Endothelial cell of umbilical vein (primary cell): ENCODE measurements around the gene MAT1A. TPM values are rescaled to one million over a fixed set of nuclear protein-coding genes. Genes with fewer than 3 reads are reported as not detected.

Source experiments
- BruUV-seq: library from RNA; stranded (reverse); fragments of 400-500 nt; replicated peaks from 2 replicates; lab custom pipeline; 2021; lab: Mats Ljungman, UMichigan
- CTCF ChIA-PET: fragments of 300-600, 350-600 bp; sonication (Branson Sonifier 250); formaldehyde crosslinking; loops from one replicate; lab custom pipeline; 2021; ENCODE audit warnings: antibody characterized with exemption, inconsistent platforms; lab: Charles Lee
- POLR2A ChIA-PET: fragments of 300-600, 350-600 bp; sonication (Branson Sonifier 250); formaldehyde crosslinking; loops from one replicate; lab custom pipeline; 2021; ENCODE audit warnings: antibody characterized with exemption, inconsistent platforms; lab: Charles Lee
- DNase-seq: peaks from one replicate; pipeline ENCODE4 v3.0.0-alpha.2; 2011; ENCODE audit warnings: low read depth, low spot score
- FAIRE-seq: peaks from 2 replicates; lab custom pipeline; 2011; peaks lifted over from hg19 to GRCh38; lab: Jason Lieb, UNC
- H2AFZ ChIP-seq: 2 replicates; pipeline ENCODE4 v1.6.0; 2012; ENCODE audit warnings: low read depth, low read length, control low read depth, inconsistent platforms
- H3K27ac ChIP-seq: 2 replicates; pipeline ENCODE4 v1.5.1; 2011; ENCODE audit warnings: low read depth, mild to moderate bottlenecking, control low read depth, low read length, moderate library complexity; ENCODE audit not compliant: insufficient read depth
- H3K27me3 ChIP-seq, 2 experiments: 2 replicates each; pipeline versions ENCODE4 v1.6.0 to v1.6.1; 2011; ENCODE audit warnings: low read length in 2 of 2, mixed read lengths in 1 of 2; ENCODE audit not compliant: control insufficient read depth in 2 of 2, insufficient read depth in 2 of 2
- H3K36me3 ChIP-seq, 2 experiments: 2 replicates in 1 of 2; 3 replicates in 1 of 2; pipeline ENCODE4 v1.5.1; 2011; ENCODE audit warnings: low read length in 2 of 2, mild to moderate bottlenecking in 1 of 2, moderate library complexity in 1 of 2; ENCODE audit not compliant: control insufficient read depth in 2 of 2, insufficient read depth in 2 of 2; ENCODE audit errors: extremely low read depth in 1 of 2
- H3K4me1 ChIP-seq: 3 replicates; pipeline ENCODE4 v1.5.1; 2011; ENCODE audit warnings: mild to moderate bottlenecking, low read length; ENCODE audit not compliant: control insufficient read depth, insufficient read depth; ENCODE audit errors: extremely low read depth
- H3K4me2 ChIP-seq: 2 replicates; pipeline ENCODE4 v1.6.1; 2011; ENCODE audit warnings: low read length, control low read depth, mixed read lengths; ENCODE audit not compliant: insufficient read depth
- H3K4me3 ChIP-seq, 3 experiments: fragments of 200-600 bp in 1 of 3; sonication (generic), shearing (Covaris generic) in 1 of 3; replicated peaks in 1 of 3; 2 replicates each; pipeline ENCODE4 v1.5.1; 2011 to 2016; ENCODE audit warnings: control low read depth in 3 of 3, low read length in 3 of 3, mild to moderate bottlenecking in 2 of 3, inconsistent platforms in 1 of 3, low read depth in 1 of 3, moderate library complexity in 1 of 3; ENCODE audit not compliant: insufficient read depth in 1 of 3
- H3K79me2 ChIP-seq: 2 replicates; pipeline ENCODE4 v1.6.0; 2012; ENCODE audit warnings: low read length, inconsistent platforms; ENCODE audit not compliant: control insufficient read depth, insufficient read depth
- H3K9ac ChIP-seq: replicated peaks from 2 replicates; pipeline ENCODE3; 2011; ENCODE audit warnings: low read length, control low read depth; ENCODE audit not compliant: insufficient read depth; ENCODE audit errors: extremely low read depth
- H3K9me1 ChIP-seq: replicated peaks from 3 replicates; pipeline ENCODE4 v1.6.0; 2011; ENCODE audit warnings: mild to moderate bottlenecking, low read length; ENCODE audit not compliant: control insufficient read depth, insufficient read depth; ENCODE audit errors: extremely low read depth
- H3K9me3 ChIP-seq: replicated peaks from 2 replicates; pipeline ENCODE4 v1.5.1; 2012; ENCODE audit warnings: low read length, inconsistent platforms; ENCODE audit not compliant: control insufficient read depth, insufficient read depth
- H4K20me1 ChIP-seq: replicated peaks from 2 replicates; pipeline ENCODE3; 2011; ENCODE audit warnings: mild to moderate bottlenecking, low read length; ENCODE audit not compliant: control insufficient read depth, insufficient read depth; ENCODE audit errors: extremely low read depth
- EZH2 ChIP-seq: IDR thresholded peaks from 2 replicates; pipeline ENCODE4 v1.6.1; 2012; ENCODE audit warnings: borderline replicate concordance, low read depth, mild to moderate bottlenecking, moderate library complexity, low read length, inconsistent platforms; ENCODE audit not compliant: severe bottlenecking
- FOS ChIP-seq: IDR thresholded peaks from 2 replicates; pipeline ENCODE4 v1.6.1; 2011; ENCODE audit warnings: mild to moderate bottlenecking, low read length, moderate library complexity, borderline replicate concordance; ENCODE audit not compliant: insufficient read depth
- GATA2 ChIP-seq: IDR thresholded peaks from 2 replicates; pipeline ENCODE4 v1.7.0; 2011; ENCODE audit warnings: low read depth, mild to moderate bottlenecking, moderate library complexity, mixed read lengths, low read length; ENCODE audit not compliant: insufficient read length, insufficient read depth
- JUN ChIP-seq: IDR thresholded peaks from 2 replicates; pipeline ENCODE4 v1.6.1; 2011; ENCODE audit warnings: borderline replicate concordance, low read depth; ENCODE audit not compliant: insufficient read length, insufficient read depth
- MYC ChIP-seq: IDR thresholded peaks from one replicate; pipeline ENCODE4 v1.6.1; 2011; ENCODE audit warnings: mild to moderate bottlenecking, low read depth, low read length
- POLR2A ChIP-seq: IDR thresholded peaks from 2 replicates; pipeline ENCODE4 v1.6.1; 2012; ENCODE audit warnings: low read depth, mild to moderate bottlenecking, control low read depth, low read length
- POLR2AphosphoS5 ChIP-seq: IDR thresholded peaks from 2 replicates; pipeline ENCODE4 v1.6.1; 2012; ENCODE audit warnings: low read depth, mild to moderate bottlenecking, control low read depth, low read length, moderate library complexity; ENCODE audit not compliant: insufficient read depth
- dilution Hi-C: fragments of 300-500 bp; cut with MboI; formaldehyde crosslinking; loops from one replicate; pipeline ENCODE4 v1.15.0; 2019; ENCODE audit warnings: low sequenced_read_pairs; ENCODE audit not compliant: extremely low pct_ligation_motif_present
- intact Hi-C: fragments of 100-400 bp; cut with micrococcal nuclease; formaldehyde crosslinking; loops from one replicate; pipeline ENCODE4 v1.10.0; 2022
- polyA plus RNA-seq, 4 experiments: library from polyadenylated mRNA; depleted of rRNA in 3 of 4; stranded (reverse) in 3 of 4; unstranded in 1 of 4; fragments of >200 nt; gene quantifications; 2 replicates each; pipeline versions ENCODE4 v1.2.1 to v1.2.3, GENCODE V29; 2011 to 2012; ENCODE audit warnings: missing spikeins in 1 of 4
- total RNA-seq: library from RNA; stranded (reverse); gene quantifications from 2 replicates; pipeline ENCODE4 v1.2.3, GENCODE V29; 2021
- TF ChIP-seq, protein P1 (sequence below), 2 donors: IDR thresholded peaks; 1 replicate in 1 of 2; 2 replicates in 1 of 2; pipeline ENCODE4 v1.5.1; 2011; ENCODE audit warnings: low read length in 2 of 2, mild to moderate bottlenecking in 2 of 2, moderate library complexity in 2 of 2, control low read depth in 1 of 2, inconsistent platforms in 1 of 2, low read depth in 1 of 2; ENCODE audit not compliant: insufficient read depth in 1 of 2; ENCODE audit errors: extremely low read depth in 1 of 2

Gene MAT1A
- total and polyA plus RNA-seq, 2 donors (not counting 3 experiments of a cell fraction or from before 2014, with no cell fraction given) = not detected

DNA sequence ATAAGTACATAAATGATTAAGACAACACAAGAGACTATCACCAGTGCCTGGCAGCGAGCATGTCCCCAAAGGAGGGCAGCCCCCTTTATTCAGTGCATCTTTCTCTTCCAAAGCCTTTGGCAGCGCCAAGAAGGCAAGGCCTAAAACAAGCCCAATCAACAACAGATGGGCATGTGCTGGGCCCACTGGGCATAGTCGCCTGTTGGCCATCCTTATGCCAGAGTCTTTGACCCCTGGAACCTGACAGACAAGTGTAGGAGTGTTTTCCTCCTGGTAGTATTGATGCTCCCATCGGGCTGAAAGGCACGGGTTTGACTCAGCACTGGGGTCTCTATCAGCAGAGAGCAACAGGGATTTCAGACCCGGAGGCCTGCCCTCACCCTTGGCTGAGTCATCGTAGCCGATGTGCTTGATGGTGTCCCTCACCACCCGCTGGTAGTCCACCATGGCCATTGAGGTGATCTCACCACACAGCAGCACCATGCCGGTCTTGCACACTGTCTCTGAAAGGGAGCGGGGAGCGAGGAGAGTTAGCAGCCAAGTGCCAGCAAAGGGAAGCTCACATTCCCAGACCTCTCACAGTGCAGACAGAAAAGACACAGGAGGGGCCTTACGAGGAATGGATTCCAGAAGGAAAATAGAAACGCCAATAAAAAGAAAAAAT, 5.8 kb downstream of the MAT1A start:
- dilution Hi-C loops = no loop called here
- Histone ChIP-seq H3K27me3 (no peaks in the 10 kb centered on the region), H3K79me2 (no peaks in the 10 kb centered on the region), H4K20me1 (no peaks in the 10 kb centered on the region), H3K9ac (no peak overlapping the region), H3K9me3 (no peaks in the 10 kb centered on the region), H3K4me2 (no peak overlapping the region), H3K36me3 (no peaks in the 10 kb centered on the region), H3K4me1 (no peaks in the 10 kb centered on the region), H2AFZ (no peak overlapping the region), H3K4me3 (no peak overlapping the region), H3K9me1 (no peaks in the 10 kb centered on the region), H3K27ac (no peak overlapping the region)
- FAIRE-seq (no peak), DNase-seq (no peak)
- intact Hi-C loops = no loop called here
- CTCF ChIA-PET = no interaction called here
- POLR2A ChIA-PET = no interaction called here
- BruUV-seq = no TSS peak
- no peak for TF ChIP-seq GATA2
- no peak for TF ChIP-seq POLR2AphosphoS5
- TF ChIP-seq POLR2A = no peak
- TF ChIP-seq EZH2 = no peak
- TF ChIP-seq JUN = no peak
- no peak for TF ChIP-seq MYC
- TF ChIP-seq, protein P1, sequence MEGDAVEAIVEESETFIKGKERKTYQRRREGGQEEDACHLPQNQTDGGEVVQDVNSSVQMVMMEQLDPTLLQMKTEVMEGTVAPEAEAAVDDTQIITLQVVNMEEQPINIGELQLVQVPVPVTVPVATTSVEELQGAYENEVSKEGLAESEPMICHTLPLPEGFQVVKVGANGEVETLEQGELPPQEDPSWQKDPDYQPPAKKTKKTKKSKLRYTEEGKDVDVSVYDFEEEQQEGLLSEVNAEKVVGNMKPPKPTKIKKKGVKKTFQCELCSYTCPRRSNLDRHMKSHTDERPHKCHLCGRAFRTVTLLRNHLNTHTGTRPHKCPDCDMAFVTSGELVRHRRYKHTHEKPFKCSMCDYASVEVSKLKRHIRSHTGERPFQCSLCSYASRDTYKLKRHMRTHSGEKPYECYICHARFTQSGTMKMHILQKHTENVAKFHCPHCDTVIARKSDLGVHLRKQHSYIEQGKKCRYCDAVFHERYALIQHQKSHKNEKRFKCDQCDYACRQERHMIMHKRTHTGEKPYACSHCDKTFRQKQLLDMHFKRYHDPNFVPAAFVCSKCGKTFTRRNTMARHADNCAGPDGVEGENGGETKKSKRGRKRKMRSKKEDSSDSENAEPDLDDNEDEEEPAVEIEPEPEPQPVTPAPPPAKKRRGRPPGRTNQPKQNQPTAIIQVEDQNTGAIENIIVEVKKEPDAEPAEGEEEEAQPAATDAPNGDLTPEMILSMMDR (IDR thresholded peaks at IDR 0.05; ENCODE audit: extremely low read depth in 1 of 2, insufficient read depth in 1 of 2, low read depth in 1 of 2, low read length in 2 of 2) = no peak
- no peak for TF ChIP-seq FOS
